NB4 (cell line): ENCODE results near the gene KLK12.

Source experiments
- DNase-seq: peaks from one replicate; pipeline ENCODE4 v3.0.0; 2010; ENCODE audit warnings: low read depth
- H3K4me3 ChIP-seq: one replicate; pipeline ENCODE4 v1.5.1; 2011; ENCODE audit warnings: mild to moderate bottlenecking, low read depth, low read length, moderate library complexity
- MYC ChIP-seq: IDR thresholded peaks from 2 replicates; pipeline ENCODE4 v1.6.1; 2011; ENCODE audit warnings: low read depth, low read length
- POLR2A ChIP-seq: IDR thresholded peaks from 2 replicates; pipeline ENCODE4 v1.6.1; 2011; ENCODE audit warnings: mild to moderate bottlenecking; ENCODE audit not compliant: insufficient read length; ENCODE audit errors: extremely low read depth
- TF ChIP-seq, protein P1 (sequence below): IDR thresholded peaks from one replicate; pipeline ENCODE4 v1.5.1; 2012; ENCODE audit warnings: low read depth, low read length
- TF ChIP-seq, protein P2 (sequence below): IDR thresholded peaks from 2 replicates; pipeline ENCODE4 v1.6.1; 2011; ENCODE audit warnings: low read depth, low read length

KLK12 gene

GRCh38 chr19:51079481-51080110, 44.8 kb upstream of the KLK12 start:
- DNase-seq: no peak
- TF ChIP-seq POLR2A (no peak), MYC (no peak)
- TF ChIP-seq, protein P1, sequence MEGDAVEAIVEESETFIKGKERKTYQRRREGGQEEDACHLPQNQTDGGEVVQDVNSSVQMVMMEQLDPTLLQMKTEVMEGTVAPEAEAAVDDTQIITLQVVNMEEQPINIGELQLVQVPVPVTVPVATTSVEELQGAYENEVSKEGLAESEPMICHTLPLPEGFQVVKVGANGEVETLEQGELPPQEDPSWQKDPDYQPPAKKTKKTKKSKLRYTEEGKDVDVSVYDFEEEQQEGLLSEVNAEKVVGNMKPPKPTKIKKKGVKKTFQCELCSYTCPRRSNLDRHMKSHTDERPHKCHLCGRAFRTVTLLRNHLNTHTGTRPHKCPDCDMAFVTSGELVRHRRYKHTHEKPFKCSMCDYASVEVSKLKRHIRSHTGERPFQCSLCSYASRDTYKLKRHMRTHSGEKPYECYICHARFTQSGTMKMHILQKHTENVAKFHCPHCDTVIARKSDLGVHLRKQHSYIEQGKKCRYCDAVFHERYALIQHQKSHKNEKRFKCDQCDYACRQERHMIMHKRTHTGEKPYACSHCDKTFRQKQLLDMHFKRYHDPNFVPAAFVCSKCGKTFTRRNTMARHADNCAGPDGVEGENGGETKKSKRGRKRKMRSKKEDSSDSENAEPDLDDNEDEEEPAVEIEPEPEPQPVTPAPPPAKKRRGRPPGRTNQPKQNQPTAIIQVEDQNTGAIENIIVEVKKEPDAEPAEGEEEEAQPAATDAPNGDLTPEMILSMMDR: no peak
- TF ChIP-seq, protein P2, sequence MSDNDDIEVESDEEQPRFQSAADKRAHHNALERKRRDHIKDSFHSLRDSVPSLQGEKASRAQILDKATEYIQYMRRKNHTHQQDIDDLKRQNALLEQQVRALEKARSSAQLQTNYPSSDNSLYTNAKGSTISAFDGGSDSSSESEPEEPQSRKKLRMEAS: no peak
- H3K4me3 ChIP-seq: no peak overlapping the region

GRCh38 chr19:51078731-51079130, 43.9 kb upstream of the KLK12 start:
- H3K4me3 ChIP-seq: no peak overlapping the region
- DNase-seq: no peak
- TF ChIP-seq, protein P1: no peak
- no peak for TF ChIP-seq MYC
- TF ChIP-seq POLR2A: no peak
- TF ChIP-seq, protein P2: no peak

GRCh38 chr19:51078104-51078503, 43.3 kb upstream of the KLK12 start:
- no peak for DNase-seq
- H3K4me3 ChIP-seq: no peak overlapping the region
- no peak for TF ChIP-seq MYC
- TF ChIP-seq, protein P1: no peak
- TF ChIP-seq, protein P2: no peak

DNA sequence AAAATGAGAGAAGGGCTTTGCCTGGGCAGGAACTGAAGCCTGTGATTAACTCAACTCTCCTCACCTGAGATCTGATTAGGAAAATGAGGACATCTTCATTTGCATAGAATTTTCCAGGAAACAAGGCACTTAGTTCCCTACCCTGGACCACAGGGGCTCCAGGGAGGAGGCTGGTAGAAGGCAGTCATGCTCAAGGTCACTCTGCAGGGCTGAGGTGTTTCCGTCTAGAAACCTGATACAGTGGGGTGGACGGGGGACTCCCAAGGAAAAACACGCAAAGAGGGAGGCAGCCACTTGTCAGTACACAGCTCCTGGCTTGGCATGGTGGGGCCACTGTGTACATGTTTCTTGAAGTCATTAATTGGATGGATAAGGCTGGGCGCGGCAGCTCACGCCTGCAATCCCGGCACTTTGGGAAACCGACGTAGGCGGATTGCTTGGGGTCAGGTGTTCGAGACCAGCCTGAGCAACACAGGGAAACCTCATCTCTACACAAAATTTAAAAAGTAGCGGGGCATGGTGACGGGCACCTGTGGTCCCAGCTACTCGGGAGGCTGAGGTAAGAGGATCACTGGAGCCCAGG, 41.9 kb upstream of the KLK12 start:
- TF ChIP-seq, protein P2: no peak
- TF ChIP-seq MYC (no peak), POLR2A (no peak)
- TF ChIP-seq, protein P1: no peak
- no peak for DNase-seq
- H3K4me3 ChIP-seq: no peak overlapping the region

DNA sequence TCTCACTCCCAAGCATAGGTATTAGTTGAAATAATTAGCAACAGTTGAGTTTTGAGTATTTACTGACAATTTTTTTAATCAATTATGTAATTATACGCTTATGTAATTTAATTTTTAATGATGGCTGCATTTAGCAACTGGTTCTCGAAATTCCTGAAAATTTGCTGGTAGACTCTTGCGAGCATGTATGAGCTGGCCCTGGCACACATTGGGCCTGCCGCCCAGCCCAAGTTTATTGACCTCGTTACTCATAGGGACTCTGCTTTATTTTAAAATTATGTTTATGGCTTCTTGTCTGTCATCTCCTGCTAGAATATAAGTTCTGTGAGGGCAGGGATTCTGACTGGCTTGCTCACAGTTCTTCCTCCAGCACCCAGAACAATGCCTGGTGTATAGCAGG, 41.2 kb upstream of the KLK12 start:
- TF ChIP-seq, protein P2: no peak
- TF ChIP-seq POLR2A (no peak), MYC (no peak)
- TF ChIP-seq, protein P1: no peak
- no peak overlapping the region for H3K4me3 ChIP-seq
- no peak for DNase-seq
